Skin epidermis (tissue), 12 donors: ENCODE measurements around the gene SCO2.
"Not testable (repeated sequence)": the region's sequence is repeated elsewhere in the genome, so short reads cannot be mapped to it uniquely, and the experiment has no call there.

Source experiments
- H3K27ac ChIP-seq, 21 experiments: fragments of 200-600 bp; sonication (generic) in 11 of 21; one replicate each; pipeline ENCODE4 v1.5.0; 2020; ENCODE audit warnings: mild to moderate bottlenecking in 3 of 21, inconsistent platforms in 2 of 21, moderate library complexity in 2 of 21
- H3K4me3 ChIP-seq, 7 experiments: fragments of 200-600 bp; sonication (generic) in 2 of 7; one replicate each; pipeline ENCODE4 v1.5.0; 2020; ENCODE audit warnings: inconsistent platforms in 2 of 7, mild to moderate bottlenecking in 2 of 7, moderate library complexity in 1 of 7

Gene SCO2

GRCh38 chr22:50523806-50524675, 1.4 kb downstream of the SCO2 start:
- Histone ChIP-seq H3K4me3 (peak overlapping the region; percentile 54 to 87 (median 74)), H3K27ac (peak overlapping the region in 16 of 21 experiments; percentile 22 to 100 (median 98))

- Histone ChIP-seq H3K4me3 (no peak overlapping the region), H3K27ac (no peak overlapping the region)
These were observed 2.0 kb downstream of the SCO2 start for GRCh38 chr22:50523458-50523805.

GRCh38 chr22:50522806-50523438, 2.5 kb downstream of the SCO2 start:
- Histone ChIP-seq H3K27ac (no peak overlapping the region), H3K4me3 (no peak overlapping the region)

GRCh38 chr22:50522208-50522805, 3.1 kb downstream of the SCO2 start:
- H3K4me3 ChIP-seq: no peak overlapping the region
- no peak overlapping the region for H3K27ac ChIP-seq

- Histone ChIP-seq H3K27ac (no peak overlapping the region), H3K4me3 (no peak overlapping the region)
These were observed 3.7 kb downstream of the SCO2 start for GRCh38 chr22:50521710-50522109.

- H3K27ac ChIP-seq: no peak overlapping the region
- H3K4me3 ChIP-seq: no peak overlapping the region
These were observed 4.5 kb downstream of the SCO2 start for GRCh38 chr22:50520826-50521453.

- H3K27ac ChIP-seq, H3K4me3 ChIP-seq: not testable (repeated sequence)
These were observed 5.2 kb downstream of the SCO2 start for GRCh38 chr22:50520184-50520583.

- no peak overlapping the region for H3K27ac ChIP-seq
- H3K4me3 ChIP-seq: no peak overlapping the region
These were observed 6.2 kb downstream of the SCO2 start for GRCh38 chr22:50519151-50519550.

GRCh38 chr22:50518606-50519005, 6.8 kb downstream of the SCO2 start:
- H3K27ac ChIP-seq: no peak overlapping the region
- H3K4me3 ChIP-seq: no peak overlapping the region

- no peak overlapping the region for H3K27ac ChIP-seq
- H3K4me3 ChIP-seq: no peak overlapping the region
These were observed 7.7 kb downstream of the SCO2 start for GRCh38 chr22:50517495-50518260.

- H3K4me3 ChIP-seq: no peak overlapping the region
- no peak overlapping the region for H3K27ac ChIP-seq
These were observed 8.5 kb downstream of the SCO2 start for GRCh38 chr22:50516891-50517290.

GRCh38 chr22:50516068-50516467, 9.3 kb downstream of the SCO2 start:
- no peak overlapping the region for H3K4me3 ChIP-seq
- no peak overlapping the region for H3K27ac ChIP-seq

- H3K27ac ChIP-seq: no peak overlapping the region
- H3K4me3 ChIP-seq: no peak overlapping the region
These were observed 12.2 kb downstream of the SCO2 start for GRCh38 chr22:50513175-50513574.

- H3K27ac ChIP-seq: peak overlapping the region in 17 of 21 experiments; percentile 86 to 96 (median 92)
- peak overlapping the region; percentile 71 to 95 (median 86) for H3K4me3 ChIP-seq
These were observed 16.5 kb downstream of the SCO2 start for GRCh38 chr22:50508897-50509296.

- peak within 1 kb of the TSS; percentile 77 to 98 (median 92) for H3K4me3 ChIP-seq
- peak within 1 kb of the TSS; percentile 73 to 96 (median 93) for H3K27ac ChIP-seq
These were observed 17.2 kb downstream of the SCO2 start, which contains the start of gene NCAPH2 for GRCh38 chr22:50507991-50508884. TSS of gene NCAPH2 (plus strand) at chr22:50508224. CDS start at chr22:50508338, 114 bp downstream.

- H3K4me3 ChIP-seq: peak within 1 kb of the TSS; percentile 77 to 98 (median 92)
- peak within 1 kb of the TSS; percentile 73 to 96 (median 93) for H3K27ac ChIP-seq
These were observed 17.9 kb downstream of the SCO2 start, which contains the start of gene LMF2 for GRCh38 chr22:50507421-50507990. TSS of gene LMF2 (minus strand) at chr22:50507702. CDS start at chr22:50507675, 27 bp downstream.

- H3K27ac ChIP-seq: peak overlapping the region in 20 of 21 experiments; percentile 73 to 95 (median 88)
These were observed 18.6 kb downstream of the SCO2 start for GRCh38 chr22:50506611-50507420.

More at GRCh38 chr22:50506611-50507420, 18.6 kb downstream of the SCO2 start:
- peak overlapping the region; percentile 56 to 98 (median 87) for H3K4me3 ChIP-seq
